ENCODE measurements around the gene OSBPL5. TPM values are rescaled to one million over a fixed set of nuclear protein-coding genes. Genes with fewer than 3 reads are reported as not detected.

OSBPL5 gene
- total RNA-seq, 3 donors from 2014 or later (not counting 1 experiment from before 2014, with no cell fraction given): 375 to 522 (median 377) TPM

GRCh38 chr11:3132831-3133260 lies 32.3 kb downstream of the OSBPL5 start:
- H3K27me3 ChIP-seq (ENCODE audit: control insufficient read depth, insufficient read depth, low read length): no peaks in the 10 kb centered on the region
- 92% methylated on average over 8 of the region's 8 CpGs for WGBS (ENCODE audit: insufficient coverage)
- no peaks in the 10 kb centered on the region for H3K9me3 ChIP-seq (ENCODE audit: control insufficient read depth, insufficient read depth, low read length)
- DNase-seq (no peak), ATAC-seq (no peak)
- H3K27ac Mint-ChIP-seq: peak overlapping the region; percentile 80 to 93
- H3K4me3 ChIP-seq (ENCODE audit: low read length): no peak overlapping the region
- H3K36me3 Mint-ChIP-seq: no peaks in the 10 kb centered on the region
- H3K27me3 Mint-ChIP-seq (ENCODE audit: low read depth in 2 of 2): no peaks in the 10 kb centered on the region
- peaks cover 0 to 4% of the 10 kb centered on the region in 2 donors for H3K9me3 Mint-ChIP-seq
- peaks cover 61 to 95% of the 10 kb centered on the region in 2 donors for H3K4me1 Mint-ChIP-seq
- TF ChIP-seq CTCF (IDR thresholded peaks at IDR 0.05): no peak
- peak overlapping the region; percentile 6 for H3K4me3 Mint-ChIP-seq
- intact Hi-C loops (cut with micrococcal nuclease): no loop called here
- H3K36me3 ChIP-seq (ENCODE audit: control insufficient read depth, insufficient read depth, low read length): peaks cover 12% of the 10 kb centered on the region
- H3K4me1 ChIP-seq (ENCODE audit: control insufficient read depth, insufficient read depth, low read length): peaks cover 94% of the 10 kb centered on the region
- no peak overlapping the region for H3K27ac ChIP-seq (ENCODE audit: low read length)

GRCh38 chr11:3132271-3132781 lies 32.8 kb downstream of the OSBPL5 start:
- H3K27me3 ChIP-seq (ENCODE audit: control insufficient read depth, insufficient read depth, low read length): no peaks in the 10 kb centered on the region
- H3K27me3 Mint-ChIP-seq (ENCODE audit: low read depth in 2 of 2): no peaks in the 10 kb centered on the region
- WGBS (ENCODE audit: insufficient coverage): 94% methylated on average over 11 of the region's 11 CpGs
- H3K4me1 ChIP-seq (ENCODE audit: control insufficient read depth, insufficient read depth, low read length): peaks cover 94% of the 10 kb centered on the region
- ATAC-seq (no peak), DNase-seq (no peak)
- TF ChIP-seq CTCF (IDR thresholded peaks at IDR 0.05): no peak
- peaks cover 18% of the 10 kb centered on the region for H3K36me3 ChIP-seq (ENCODE audit: control insufficient read depth, insufficient read depth, low read length)
- H3K9me3 Mint-ChIP-seq: peaks cover 0 to 4% of the 10 kb centered on the region in 2 donors
- H3K36me3 Mint-ChIP-seq: no peaks in the 10 kb centered on the region
- no peaks in the 10 kb centered on the region for H3K9me3 ChIP-seq (ENCODE audit: control insufficient read depth, insufficient read depth, low read length)
- H3K4me1 Mint-ChIP-seq: peaks cover 56 to 92% of the 10 kb centered on the region in 2 donors
- H3K4me3 ChIP-seq (ENCODE audit: low read length): no peak overlapping the region
- H3K4me3 Mint-ChIP-seq: peak overlapping the region; percentile 6
- H3K27ac ChIP-seq (ENCODE audit: low read length): no peak overlapping the region
- intact Hi-C loops (cut with micrococcal nuclease): no loop called here
- H3K27ac Mint-ChIP-seq: peak overlapping the region; percentile 80 to 93

- no peak overlapping the region for H3K4me3 ChIP-seq (ENCODE audit: low read length)
- Mint-ChIP-seq H3K27me3 (ENCODE audit: low read depth in 2 of 2) (no peaks in the 10 kb centered on the region), H3K9me3 (peaks cover 0 to 4% of the 10 kb centered on the region in 2 donors), H3K4me1 (peaks cover 53 to 89% of the 10 kb centered on the region in 2 donors), H3K36me3 (no peaks in the 10 kb centered on the region), H3K27ac (peak overlapping the region; percentile 80 to 93), H3K4me3 (peak overlapping the region; percentile 38)
- H3K27me3 ChIP-seq (ENCODE audit: control insufficient read depth, insufficient read depth, low read length): no peaks in the 10 kb centered on the region
- WGBS (ENCODE audit: insufficient coverage): 99% methylated on average over 2 of the region's 2 CpGs
- no peak for DNase-seq
- H3K9me3 ChIP-seq (ENCODE audit: control insufficient read depth, insufficient read depth, low read length): no peaks in the 10 kb centered on the region
- peaks cover 94% of the 10 kb centered on the region for H3K4me1 ChIP-seq (ENCODE audit: control insufficient read depth, insufficient read depth, low read length)
- no peak for TF ChIP-seq CTCF (IDR thresholded peaks at IDR 0.05)
- ATAC-seq: no peak
- no peak overlapping the region for H3K27ac ChIP-seq (ENCODE audit: low read length)
- peaks cover 18% of the 10 kb centered on the region for H3K36me3 ChIP-seq (ENCODE audit: control insufficient read depth, insufficient read depth, low read length)
- intact Hi-C loops (cut with micrococcal nuclease): no loop called here
Observed at GRCh38 chr11:3131330-3131941, 33.7 kb downstream of the OSBPL5 start.
